ENCODE data around the gene RASAL2. TPM values are rescaled to one million over a fixed set of nuclear protein-coding genes. Genes with fewer than 3 reads are reported as not detected.

RASAL2 gene
- total and polyA plus RNA-seq, 2 of the 13 experiments (the other 11 are each of a cell fraction or from before 2014, with no cell fraction given), result 5.4 to 5.9 TPM

GRCh38 chr1:178160736-178161475 lies 67.0 kb downstream of the RASAL2 start:
- Histone ChIP-seq H3K36me3 (replicated peaks in 1 of 2; ENCODE audit: control insufficient read depth in 1 of 2, insufficient read depth in 2 of 2, low read length in 2 of 2) (no peaks in the 10 kb centered on the region), H2AFZ (ENCODE audit: low read length) (no peak overlapping the region), H3K4me1 (ENCODE audit: insufficient read depth, low read length) (peaks cover 2% of the 10 kb centered on the region), H4K20me1 (ENCODE audit: insufficient read depth, low read length) (no peaks in the 10 kb centered on the region), H3K9me3 (ENCODE audit: low read length) (no peaks in the 10 kb centered on the region), H3K27me3 (ENCODE audit: control insufficient read depth in 1 of 2, insufficient read depth in 2 of 2, low read length in 2 of 2) (no peaks in the 10 kb centered on the region), H3K79me2 (ENCODE audit: insufficient read depth, low read length) (no peaks in the 10 kb centered on the region), H3K27ac (ENCODE audit: extremely low read length, insufficient read depth, low read length) (peak overlapping the region; percentile 27), H3K4me3 (replicated peaks in 1 of 3; ENCODE audit: insufficient read depth in 1 of 3, low read depth in 2 of 3, low read length in 3 of 3) (no peak overlapping the region), H3K9ac (ENCODE audit: insufficient read depth, low read depth, low read length) (no peak overlapping the region), H3K4me2 (ENCODE audit: low read depth, low read length) (no peak overlapping the region)
- DNase-seq (ENCODE audit: low spot score) (no peak), ATAC-seq (no peak), FAIRE-seq (no peak)
- ChIA-PET POLR2A (no interaction called here), CTCF (ENCODE audit: low intra/inter-chr PET ratio, low total read pairs) (no interaction called here)
- in situ Hi-C loops (cut with HindIII; ENCODE audit: extremely low pct_ligation_motif_present, low pct_unique_long_range_greater_than_20kb) (no loop called here), intact Hi-C loops (cut with micrococcal nuclease; ENCODE audit: unreplicated experiment) (no loop called here)
- no TSS peak for BruUV-seq (replicated peaks)
- 53% methylated on average over 6 of the region's 6 CpGs for WGBS (ENCODE audit: low lambda C conversion rate)
- TF ChIP-seq BHLHE40 (IDR thresholded peaks at IDR 0.05; ENCODE audit: low read length), result no peak
- TF ChIP-seq ZNF496 (CRISPR knock-in tag; IDR thresholded peaks at IDR 0.05; ENCODE audit: insufficient replicate concordance), result no peak
- TF ChIP-seq SNAPC5 (CRISPR knock-in tag; IDR thresholded peaks at IDR 0.05; ENCODE audit: borderline replicate concordance), result no peak
- no peak for TF ChIP-seq HDAC2 (CRISPR knock-in tag; IDR thresholded peaks at IDR 0.05)
- TF ChIP-seq KDM5B (CRISPR knock-in tag; IDR thresholded peaks at IDR 0.05; ENCODE audit: borderline replicate concordance), result no peak
- TF ChIP-seq CENPX (CRISPR knock-in tag; IDR thresholded peaks at IDR 0.05), result no peak
- no peak for TF ChIP-seq ZNF790 (CRISPR knock-in tag; IDR thresholded peaks at IDR 0.05; ENCODE audit: borderline replicate concordance)
- TF ChIP-seq ZNF737 (CRISPR knock-in tag; IDR thresholded peaks at IDR 0.05; ENCODE audit: borderline replicate concordance), result no peak
- no peak for TF ChIP-seq GPBP1L1 (CRISPR knock-in tag; IDR thresholded peaks at IDR 0.05)
- TF ChIP-seq ZNF280B (CRISPR knock-in tag; IDR thresholded peaks at IDR 0.05; ENCODE audit: borderline replicate concordance), result no peak
- no peak for TF ChIP-seq ZNF572 (CRISPR knock-in tag; IDR thresholded peaks at IDR 0.05)
- TF ChIP-seq ZNF558 (CRISPR knock-in tag; IDR thresholded peaks at IDR 0.05; ENCODE audit: borderline replicate concordance), result no peak

Measured in HepG2 (cell line).